ENCODE data around the gene NONO.
"Not testable (repeated sequence)": the region's sequence is repeated elsewhere in the genome, so short reads cannot be mapped to it uniquely, and the experiment has no call there.

GRCh38 chrX:71300495-71300894 is 17.1 kb downstream of the NONO start:
- TF ChIP-seq EZH2 (IDR thresholded peaks at IDR 0.05; ENCODE audit: insufficient read depth, poor library complexity, severe bottlenecking); EZH2phosphoT487 (IDR thresholded peaks at IDR 0.05; ENCODE audit: insufficient read depth, low read depth): not testable (repeated sequence)
